ENCODE measurements around the gene ZDHHC12.

DNA sequence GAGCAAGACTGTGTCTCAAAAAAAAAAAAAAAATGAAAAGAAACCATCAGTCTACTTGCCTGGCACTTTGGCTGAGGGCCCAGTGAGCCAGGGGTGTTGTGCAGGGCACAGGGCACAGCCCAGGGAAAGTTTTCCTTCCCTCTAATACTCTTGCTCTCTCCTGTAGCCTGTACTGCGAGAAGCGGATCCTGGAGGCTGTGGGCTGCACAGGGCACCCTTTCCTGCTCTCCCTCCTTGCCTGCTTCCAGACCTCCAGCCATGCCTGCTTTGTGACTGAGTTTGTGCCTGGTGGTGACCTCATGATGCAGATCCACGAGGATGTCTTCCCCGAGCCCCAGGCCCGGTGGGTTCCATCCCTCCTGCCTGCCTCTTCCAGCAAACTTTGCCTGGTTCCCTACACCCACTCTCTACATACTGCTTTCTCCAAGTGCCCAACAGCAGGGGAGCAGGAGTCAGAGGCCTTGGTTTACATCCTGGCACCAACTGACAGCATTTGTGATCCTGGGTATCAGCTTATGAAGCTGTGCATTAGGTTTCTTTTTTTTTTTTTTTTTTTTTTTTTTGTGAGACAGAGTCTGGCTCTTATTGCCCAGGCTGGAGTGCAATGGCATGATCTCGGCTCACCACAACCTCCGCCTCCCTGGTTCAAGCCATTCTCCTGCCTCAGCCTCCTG lies 7.2 kb downstream of the ZDHHC12 start:
- TF ChIP-seq, protein P1, sequence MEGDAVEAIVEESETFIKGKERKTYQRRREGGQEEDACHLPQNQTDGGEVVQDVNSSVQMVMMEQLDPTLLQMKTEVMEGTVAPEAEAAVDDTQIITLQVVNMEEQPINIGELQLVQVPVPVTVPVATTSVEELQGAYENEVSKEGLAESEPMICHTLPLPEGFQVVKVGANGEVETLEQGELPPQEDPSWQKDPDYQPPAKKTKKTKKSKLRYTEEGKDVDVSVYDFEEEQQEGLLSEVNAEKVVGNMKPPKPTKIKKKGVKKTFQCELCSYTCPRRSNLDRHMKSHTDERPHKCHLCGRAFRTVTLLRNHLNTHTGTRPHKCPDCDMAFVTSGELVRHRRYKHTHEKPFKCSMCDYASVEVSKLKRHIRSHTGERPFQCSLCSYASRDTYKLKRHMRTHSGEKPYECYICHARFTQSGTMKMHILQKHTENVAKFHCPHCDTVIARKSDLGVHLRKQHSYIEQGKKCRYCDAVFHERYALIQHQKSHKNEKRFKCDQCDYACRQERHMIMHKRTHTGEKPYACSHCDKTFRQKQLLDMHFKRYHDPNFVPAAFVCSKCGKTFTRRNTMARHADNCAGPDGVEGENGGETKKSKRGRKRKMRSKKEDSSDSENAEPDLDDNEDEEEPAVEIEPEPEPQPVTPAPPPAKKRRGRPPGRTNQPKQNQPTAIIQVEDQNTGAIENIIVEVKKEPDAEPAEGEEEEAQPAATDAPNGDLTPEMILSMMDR (IDR thresholded peaks at IDR 0.05) = no peak
- no peak for TF ChIP-seq POLR2A (IDR thresholded peaks at IDR 0.05)

All from adrenal gland (tissue), 5 donors.